NK-92 (cell line): Measurements from ENCODE around the gene PRKAR1B.

Experiments
- DNase-seq: peaks from one replicate; lab custom pipeline; 2025; ENCODE audit not compliant: unreplicated experiment; lab: John Stamatoyannopoulos, UW

The PRKAR1B gene

DNA sequence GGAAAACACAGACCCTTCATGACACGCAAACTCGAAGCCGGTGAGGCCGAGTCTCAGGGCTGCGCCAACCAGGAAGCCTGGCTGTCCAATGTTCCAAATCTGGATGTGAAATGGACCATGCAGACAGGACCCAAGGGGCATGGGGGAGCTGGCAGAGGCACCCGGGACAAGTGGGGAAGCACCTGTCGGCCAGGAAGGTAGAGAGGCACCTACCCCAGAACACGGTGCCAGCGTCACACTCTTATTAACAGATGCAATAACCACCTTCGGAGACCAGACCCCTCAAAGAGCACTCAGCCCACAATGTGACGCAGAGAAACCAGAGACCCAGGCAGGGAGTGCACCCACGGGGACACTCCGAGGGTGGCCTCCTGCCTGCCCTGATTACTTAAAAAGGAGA, 119.1 kb downstream of the PRKAR1B start:
- DNase-seq = no peak

DNA sequence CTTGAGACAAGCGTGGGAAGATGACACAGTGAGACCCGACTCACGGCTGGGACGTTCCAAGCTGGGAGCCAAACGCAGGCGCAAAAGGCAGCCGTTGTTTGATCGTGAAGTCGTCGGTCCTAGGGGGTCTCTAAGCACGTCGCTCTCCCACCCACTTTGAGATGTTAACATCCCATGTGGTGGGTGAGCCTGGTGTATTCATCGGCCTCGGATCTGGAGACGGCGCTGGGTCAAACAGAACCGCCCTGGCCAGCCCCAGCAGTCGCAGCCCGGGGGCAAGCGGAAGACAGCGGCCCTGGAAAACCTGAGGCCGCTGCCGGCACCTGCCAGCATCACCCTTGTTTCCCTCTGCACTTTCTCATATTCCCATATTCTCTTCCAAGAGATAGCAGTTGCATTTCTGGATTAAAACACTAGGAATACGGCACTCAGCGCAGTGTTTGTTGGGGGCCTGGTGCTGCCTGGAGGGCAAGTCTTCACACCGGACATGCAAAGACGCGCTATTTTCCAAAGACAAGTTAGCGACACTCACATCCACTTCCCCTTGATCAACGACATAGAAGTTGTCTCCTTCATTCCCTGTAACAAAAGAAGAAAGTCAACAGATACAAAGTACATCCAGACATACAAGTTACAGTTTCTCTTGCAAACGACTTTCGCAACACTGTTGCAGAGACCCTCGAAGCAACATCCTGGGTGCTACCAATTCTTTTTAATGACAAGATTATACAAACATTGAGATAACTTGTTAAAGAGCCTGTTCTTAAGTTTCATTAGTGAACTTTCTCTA, 121.2 kb downstream of the PRKAR1B start:
- DNase-seq = no peak

DNA sequence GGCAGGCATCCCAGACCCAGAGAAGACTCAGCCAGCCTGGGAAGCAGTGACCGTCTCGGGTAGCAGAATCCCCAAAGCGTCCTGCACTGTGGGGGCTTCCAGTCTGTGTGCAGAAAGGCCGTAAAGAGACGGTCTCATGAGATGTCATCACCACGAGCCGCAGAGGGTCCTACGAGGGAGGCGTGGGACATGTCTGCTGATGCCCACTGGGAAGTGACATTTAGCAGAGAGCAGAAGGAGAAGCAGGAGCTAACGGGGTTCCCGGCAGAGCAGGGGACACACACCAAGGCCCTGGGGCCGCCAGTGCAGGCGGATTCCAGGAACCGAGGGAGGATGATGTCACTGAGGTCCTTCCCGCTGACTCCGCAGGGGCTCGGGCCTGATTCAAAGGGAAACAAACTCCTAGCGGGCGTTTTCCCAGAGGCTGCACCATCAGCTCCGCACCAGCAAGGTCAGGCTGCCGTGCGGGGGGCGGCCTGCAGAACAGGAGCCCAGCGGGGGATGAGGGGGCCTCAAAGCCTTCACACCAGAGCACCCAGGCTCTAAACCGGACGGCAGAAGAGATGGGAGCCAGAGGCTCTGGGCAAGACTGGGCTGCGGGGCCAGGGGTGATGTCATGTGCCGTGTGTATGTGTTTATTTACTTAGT, 122.1 kb downstream of the PRKAR1B start:
- no peak for DNase-seq

DNA sequence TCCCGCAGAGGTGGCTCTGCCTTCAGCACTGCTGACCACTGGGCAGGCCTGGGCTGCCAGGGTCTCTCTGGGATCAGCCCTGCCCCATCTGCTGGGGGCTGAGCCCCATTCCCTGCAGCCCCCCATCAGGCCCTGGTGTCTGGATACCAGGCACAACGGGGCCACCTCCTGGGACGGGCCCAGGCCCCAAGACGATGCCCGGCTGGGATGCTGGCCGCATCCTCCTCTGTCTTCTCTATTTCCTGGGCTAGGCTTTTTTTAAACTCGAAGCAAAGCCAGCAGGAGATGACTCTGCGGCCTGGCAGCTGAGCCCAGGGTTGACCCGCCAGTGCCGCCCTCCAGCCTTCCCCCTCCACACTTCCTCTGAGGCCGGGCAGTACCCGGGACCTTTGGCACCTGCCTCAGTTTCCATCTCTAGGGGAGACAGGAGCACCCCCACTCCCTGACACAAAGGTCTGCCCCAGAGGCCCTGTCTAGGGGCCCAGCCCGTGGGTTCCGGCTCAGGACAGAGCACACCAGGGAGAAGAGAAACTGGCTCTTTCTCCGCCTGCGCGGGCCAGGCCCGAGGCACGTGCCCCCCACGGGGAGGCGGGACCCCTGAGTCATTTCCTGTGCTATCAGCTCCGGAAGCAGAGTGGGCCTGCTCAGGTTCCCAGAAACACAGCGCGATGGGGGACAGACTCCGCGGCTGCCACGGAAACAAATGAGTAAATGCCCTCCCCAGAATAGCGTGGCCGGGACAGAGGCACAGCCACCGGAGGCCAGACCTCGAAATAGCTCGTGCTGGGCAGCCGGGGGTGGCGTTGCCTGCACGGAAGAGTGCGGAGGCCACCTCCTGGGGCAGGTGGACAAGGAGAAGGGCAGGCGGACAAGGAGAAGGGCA, 122.8 kb downstream of the PRKAR1B start:
- peak; percentile 26 for DNase-seq

DNA sequence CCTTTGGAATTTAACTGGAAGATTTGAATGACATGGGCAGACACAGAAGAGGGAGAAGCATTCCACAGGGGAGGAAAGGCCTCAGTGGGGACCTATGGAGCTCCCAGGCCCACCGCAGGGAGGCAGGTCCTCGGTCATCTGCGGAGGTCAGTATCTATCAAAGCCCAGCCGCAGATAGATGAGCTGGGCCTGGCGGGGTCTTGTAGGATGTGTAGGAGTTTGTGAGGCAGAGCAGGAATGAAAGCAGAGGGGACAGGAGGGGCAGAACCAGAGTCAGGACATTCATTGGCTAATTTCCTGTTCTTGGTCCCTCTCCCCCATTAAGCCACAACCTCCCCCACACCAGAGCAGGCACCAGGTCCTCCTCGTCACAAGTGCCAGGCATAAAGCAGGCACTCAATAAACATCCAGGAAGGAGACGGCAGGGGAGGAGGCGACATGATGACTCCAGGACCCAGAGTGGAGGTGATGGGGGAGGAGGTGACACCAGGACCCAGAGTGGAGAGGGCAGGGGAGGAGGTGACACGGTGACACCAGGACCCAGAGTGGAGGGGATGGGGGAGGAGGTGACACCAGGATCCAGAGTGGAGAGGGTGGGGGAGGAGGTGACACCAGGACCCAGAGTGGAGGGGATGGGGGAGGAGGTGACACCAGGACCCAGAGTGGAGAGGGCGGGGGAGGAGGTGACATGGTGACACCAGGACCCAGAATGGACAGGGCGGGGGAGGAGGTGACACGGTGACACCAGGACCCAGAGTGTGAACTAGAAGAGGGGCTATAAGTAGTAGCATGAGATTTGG, 123.7 kb downstream of the PRKAR1B start:
- no peak for DNase-seq

DNA sequence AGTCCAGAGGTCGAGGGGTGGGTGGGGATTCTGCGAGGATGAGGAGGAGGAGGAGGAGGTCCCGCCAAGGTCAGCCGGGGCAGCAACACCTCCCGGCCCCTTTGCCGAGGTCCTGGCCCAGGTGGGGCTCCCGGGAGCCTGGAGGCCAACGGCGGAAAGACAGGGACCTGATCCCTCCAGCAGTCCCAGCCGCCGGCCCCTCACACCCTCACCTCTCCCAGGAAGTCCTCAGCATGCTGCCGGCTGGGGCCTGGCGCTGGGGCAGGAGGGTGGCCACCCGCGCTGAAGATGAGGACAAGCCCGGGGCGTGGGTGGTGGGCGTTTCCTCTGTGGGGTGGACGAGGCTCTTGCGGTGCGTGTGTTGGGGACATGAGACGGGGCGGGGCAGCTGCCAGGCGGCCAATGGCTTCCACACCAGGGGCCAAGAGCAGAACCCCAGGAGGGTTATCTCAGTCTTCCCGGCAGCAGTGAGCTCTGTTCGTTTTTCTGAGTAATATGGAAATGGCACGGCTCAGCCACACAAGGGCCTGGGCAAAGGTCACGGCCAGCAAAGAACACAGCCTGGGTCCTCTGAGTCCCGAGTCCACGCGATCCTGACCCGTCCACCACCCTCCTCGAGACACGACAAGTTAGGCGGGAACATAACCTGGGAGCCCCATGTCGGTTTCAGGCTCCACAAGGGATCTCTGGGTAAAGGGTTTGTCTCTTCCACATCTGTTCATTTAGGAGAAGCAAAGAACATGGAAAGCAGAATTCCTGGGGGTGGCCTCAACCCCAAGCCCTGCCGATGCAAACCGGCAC, 124.5 kb downstream of the PRKAR1B start:
- no peak for DNase-seq

DNA sequence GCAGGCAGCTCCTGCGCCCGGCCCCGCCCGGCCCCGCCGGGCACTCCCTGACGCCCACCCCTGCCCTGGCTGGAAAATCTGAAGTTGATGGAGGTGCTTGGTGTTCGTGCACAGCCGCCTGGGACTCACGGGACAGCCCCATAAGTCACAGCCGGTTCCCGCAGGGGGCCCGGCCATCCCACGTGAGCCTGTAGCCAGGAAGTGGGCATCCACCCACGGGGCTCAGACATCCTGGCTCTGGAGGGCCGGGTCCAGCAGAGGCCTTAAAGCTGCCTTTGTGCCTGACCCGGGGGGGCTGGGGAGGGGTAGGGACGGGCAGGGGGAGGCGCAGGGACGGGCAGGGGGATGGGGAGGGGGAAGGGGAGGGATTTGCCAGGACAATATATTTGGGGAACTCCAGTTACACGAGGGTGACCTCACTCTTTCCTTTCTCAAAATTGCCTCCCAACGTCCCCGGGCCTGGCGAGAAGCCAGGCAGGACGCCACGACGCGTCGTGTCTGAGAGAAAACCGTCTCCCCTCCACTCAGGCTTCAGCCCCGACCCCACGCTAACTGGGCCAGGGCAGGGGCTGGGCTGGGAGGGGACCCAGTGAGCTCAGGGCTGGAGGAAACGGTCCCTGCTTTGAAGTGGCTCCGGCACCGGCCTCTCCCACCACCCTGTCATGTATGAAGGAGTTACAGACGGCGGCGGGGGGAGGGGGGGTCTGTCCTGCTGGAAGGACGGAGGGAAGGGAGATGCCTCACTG, 125.3 kb downstream of the PRKAR1B start:
- no peak for DNase-seq

DNA sequence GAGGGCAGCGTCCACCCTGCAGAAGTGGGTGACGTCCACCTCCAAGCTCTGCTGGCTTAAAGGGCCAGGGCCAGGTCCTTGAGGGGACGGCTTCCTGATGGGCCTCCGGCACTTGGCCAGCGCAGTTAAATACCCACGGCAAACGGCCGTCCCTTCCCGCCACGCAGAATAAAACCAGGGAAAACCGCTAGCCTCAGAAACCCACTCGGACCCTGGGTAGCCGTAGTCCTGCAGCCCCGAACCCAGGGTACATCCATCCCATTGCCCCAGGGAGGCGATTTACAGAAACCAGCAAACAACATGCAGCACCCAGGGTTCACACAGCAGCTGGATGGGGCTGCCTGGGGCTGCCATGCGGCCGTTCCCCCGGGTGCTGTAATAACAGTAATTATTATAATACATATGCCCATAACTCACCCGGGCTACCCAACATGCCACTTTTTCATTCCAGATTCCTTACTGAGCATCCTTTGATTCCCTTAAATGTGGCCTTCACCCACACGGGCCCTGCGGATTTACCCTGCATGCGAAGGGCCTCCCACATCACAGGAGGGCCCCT, 126.0 kb downstream of the PRKAR1B start:
- no peak for DNase-seq

DNA sequence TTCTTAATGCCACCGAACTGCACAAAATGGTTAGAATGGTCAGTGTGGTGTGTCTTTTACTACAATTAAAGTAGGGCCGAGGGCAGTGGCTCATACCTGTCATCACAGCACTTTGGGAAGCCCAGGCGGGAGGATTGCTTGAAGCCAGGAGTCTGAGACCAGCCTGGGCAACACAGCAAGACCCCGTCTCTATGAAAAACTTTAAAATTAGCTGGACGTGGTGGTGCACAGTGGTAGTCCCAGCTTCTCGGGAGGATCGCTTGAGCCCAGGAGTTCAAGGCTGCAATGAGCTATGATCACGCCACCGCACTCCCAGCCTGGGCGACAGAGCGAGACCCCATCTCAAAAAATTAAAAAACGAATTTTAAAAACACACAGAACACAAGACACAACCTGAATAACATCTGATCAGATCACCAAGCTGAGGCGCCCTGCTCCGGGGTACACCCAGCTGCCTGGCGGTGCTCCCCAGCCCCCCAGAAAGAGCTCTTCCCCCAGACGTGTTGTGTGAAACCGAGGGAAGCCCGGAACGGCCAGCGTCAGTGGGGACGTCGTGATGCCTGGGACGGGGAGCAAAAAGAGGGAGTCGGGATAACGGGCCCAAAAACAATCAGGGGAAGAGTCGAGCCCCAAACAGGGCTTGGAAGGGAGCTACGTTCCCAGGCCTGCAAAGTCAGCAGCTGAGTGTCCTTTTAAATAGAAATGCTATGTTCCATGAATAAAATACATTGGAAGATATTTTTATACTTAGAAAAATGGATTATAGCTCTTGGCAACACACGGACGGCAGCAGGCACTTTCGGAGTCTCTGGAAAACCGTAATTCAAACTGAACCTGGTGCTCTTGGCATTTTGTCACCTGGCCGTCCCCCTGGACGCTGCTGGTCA, 126.7 kb downstream of the PRKAR1B start:
- no peak for DNase-seq

DNA sequence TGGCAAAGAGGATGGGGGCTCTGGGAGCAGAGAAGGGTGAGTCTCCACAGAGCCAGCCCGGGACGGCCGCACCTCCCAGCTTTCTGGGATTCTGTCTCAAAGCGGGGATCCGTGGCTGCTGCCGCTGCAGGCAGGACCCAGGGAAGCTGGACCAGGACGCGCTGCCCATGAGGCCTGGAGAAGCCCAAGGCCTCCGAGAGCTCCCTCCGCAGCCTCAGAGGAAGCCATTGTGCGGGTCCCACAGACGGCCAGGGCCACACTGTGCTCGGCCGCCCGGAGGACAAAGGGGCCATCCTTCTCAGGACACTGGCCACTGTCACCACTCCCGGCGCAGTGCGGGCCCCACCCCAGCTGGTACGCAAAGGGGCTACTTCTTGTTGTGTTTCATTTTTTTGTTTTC, 128.2 kb downstream of the PRKAR1B start:
- no peak for DNase-seq

DNA sequence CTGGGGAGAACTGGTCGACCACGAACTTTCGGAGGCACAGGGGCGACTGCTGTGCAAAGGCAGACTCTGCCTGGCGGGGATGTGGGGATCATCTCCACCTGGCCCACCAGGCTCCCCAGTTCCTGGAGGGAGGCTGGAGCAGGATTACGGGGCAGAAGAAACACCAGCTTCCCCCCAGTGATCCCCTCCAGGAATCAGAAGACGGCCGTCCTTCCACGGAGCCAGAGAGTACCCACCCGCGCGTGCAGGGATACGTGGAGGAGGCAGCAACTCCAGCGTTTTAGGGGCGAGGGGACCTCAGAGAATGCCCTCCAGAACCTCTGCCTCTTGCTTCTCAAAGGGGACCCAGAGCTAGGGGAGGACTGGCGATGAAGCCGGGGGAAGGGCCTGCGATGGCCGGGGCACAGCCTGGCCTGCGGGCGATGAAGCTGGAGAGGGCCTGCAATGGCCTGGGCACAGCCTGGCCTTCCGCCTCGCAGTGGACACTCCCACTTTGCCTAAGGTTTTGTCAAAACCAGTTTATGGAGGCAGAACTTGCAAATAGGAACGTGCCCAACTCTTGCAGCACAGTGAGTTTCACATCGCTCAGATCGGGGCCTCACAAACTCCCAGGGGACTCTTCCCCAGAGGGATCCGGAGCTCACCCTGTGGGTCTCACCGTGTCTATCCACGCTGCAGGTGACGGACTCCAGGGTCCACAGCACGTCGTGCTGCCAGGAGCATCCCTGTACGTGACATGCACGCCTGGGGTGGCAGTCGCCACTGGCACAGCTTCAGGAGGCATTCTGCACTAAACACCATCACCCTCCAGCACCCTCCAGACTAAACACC, 129.5 kb downstream of the PRKAR1B start:
- DNase-seq = no peak

DNA sequence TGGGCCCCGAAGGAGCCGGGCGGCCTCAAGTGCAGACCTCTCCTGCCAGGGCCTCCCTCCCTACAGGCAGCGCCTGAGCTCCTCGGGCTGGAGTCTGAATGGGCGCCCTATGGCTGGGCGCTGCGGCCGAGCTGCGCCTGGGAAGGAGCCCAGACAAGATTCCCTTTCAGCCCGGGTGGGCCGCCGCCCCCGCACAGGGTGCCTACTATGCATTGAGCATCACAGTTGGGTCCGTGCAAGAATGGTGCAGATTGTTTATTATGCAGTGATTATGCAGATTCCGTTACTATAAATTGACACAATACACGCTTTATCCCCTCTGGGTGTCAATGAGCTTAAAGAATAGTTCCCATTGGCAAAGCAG, 130.3 kb downstream of the PRKAR1B start:
- no peak for DNase-seq

DNA sequence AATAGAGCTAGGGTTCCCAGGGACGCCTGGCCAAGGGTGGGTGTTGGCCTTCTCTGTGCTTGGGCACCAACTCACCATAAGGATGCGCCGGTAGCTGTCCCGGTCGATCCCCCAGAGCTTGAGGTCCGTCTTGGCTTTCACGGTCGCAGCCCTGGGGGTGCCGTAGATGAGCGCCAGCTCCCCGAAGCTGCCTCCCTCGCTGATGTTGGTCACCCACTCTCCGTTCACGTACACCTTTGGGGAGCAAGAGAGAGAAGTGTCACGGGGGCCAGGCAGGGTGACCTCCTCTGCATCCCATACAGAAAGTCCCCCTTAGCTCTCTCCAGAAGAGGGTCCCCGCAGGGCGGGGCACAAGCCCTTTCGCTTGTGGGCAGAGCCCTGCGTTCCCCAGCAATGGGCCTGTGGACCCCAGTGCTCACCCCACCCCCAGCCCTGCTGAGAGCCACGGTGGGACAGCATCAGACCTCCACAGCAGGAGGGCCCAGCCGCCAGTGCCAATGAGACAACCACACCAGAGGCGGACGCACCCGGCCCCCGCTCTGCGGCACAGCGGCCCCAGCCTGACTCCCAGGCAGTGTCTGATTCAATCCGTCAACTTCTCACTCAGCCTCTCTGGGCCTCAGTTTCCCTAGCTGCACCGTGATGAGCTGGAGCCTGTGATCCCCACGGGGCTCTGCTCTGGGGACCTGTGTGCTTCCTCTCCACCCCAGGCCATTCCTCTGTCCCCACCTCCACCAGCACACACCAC, 130.8 kb downstream of the PRKAR1B start:
- DNase-seq = no peak

DNA sequence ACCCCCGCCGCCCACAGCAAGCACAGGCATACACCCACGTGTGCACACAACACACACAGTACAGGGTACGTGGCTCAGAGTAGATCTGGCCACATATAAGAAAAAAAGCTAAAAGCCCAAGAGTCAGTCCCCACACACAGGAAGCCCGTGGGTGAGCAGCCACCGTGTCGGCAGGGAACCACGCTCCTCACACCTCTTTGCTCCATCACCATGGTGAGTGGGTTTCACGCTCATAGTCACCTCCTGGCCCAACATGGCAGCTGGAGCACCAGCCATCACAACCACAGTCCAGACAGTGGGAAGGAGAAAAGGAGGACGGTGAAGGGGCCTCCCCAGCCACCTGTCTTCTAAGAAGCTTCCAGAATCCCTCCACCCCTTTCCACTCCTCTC, 131.5 kb downstream of the PRKAR1B start:
- no peak for DNase-seq

DNA sequence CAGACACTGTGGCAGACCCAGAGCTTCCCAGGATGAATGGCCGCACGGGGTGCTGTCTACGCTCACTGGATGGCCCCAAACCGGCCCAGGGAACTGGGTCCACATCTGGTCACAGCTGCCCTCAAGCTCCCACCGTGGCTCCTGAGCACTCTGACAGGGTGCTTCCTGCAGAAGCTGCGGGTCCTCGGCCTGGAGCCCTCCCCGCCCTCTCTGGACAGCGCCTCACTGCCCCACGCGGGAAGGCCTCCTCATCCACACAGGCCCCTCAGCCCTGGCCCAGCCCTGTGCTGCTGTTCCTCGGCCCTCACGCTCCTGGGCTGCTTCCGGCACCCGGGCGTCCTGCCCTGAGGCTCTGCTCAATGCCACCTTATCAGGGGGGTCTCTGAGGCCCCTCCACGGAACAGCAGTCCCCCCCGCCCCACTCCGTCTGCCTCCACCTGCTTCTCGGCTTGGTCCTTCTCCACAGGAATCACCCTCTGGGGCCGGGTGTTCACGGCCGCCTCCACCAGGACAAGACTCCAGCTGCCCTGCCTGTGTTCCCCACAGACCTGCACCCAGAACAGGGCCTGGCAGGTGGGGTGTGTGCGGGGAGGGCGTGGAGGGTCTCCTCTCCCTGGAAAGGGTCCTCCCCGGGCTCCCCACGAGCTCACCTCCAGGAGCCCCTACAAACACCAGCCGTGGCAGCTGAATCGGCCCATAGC, 132.0 kb downstream of the PRKAR1B start:
- no peak for DNase-seq
